HCT116 (cell line): ENCODE measurements around the gene MEF2D. TPM values are rescaled to one million over a fixed set of nuclear protein-coding genes. Genes with fewer than 3 reads are reported as not detected.
A peak's percentile ranks its signal among the peaks of the same experiment; 100 is the strongest.

Experiments
- ATAC-seq: fragments of 200-7000 bp; cut with Tn5 transposase; 2 replicates; pipeline ENCODE4 v1.9.1; 2020; ENCODE audit warnings: mild to moderate bottlenecking, moderate library complexity
- BruUV-seq: library from RNA; stranded (reverse); fragments of 400-500 nt; replicated peaks from 2 replicates; lab custom pipeline; 2021; lab: Mats Ljungman, UMichigan
- CTCF ChIA-PET: fragments of 300-600 bp; sonication (Branson Sonifier 250); formaldehyde crosslinking; loops from one replicate; lab custom pipeline; 2021; ENCODE audit warnings: antibody characterized with exemption; lab: Charles Lee
- POLR2A ChIA-PET: fragments of 300-600, 350-600 bp; sonication (Branson Sonifier 250); formaldehyde crosslinking; loops from one replicate; lab custom pipeline; 2021; ENCODE audit warnings: antibody characterized with exemption; lab: Charles Lee
- RAD21 ChIA-PET, 2 experiments: fragments of 300-600 bp; sonication (Branson Sonifier 250); formaldehyde crosslinking; loops; one replicate each; lab custom pipeline; 2023; ENCODE audit warnings: low total read pairs in 2 of 2; ENCODE audit not compliant: uncharacterized antibody in 2 of 2, unreplicated experiment in 2 of 2, low non-redundant PET in 1 of 2; lab: Charles Lee
- DNase-seq: peaks from one replicate; pipeline ENCODE4 v3.0.0-alpha.2; 2010; ENCODE audit warnings: low read depth, low spot score
- H2AFZ ChIP-seq: fragments of 200-600 bp; shearing (Covaris generic), sonication (generic); 2 replicates; pipeline ENCODE4 v1.6.1; 2017; ENCODE audit warnings: low read depth, mixed run types, mixed read lengths, antibody characterized with exemption, low read length; ENCODE audit not compliant: poor library complexity, severe bottlenecking
- H3K27ac ChIP-seq: 2 replicates; pipeline ENCODE4 v1.5.1; 2012; ENCODE audit warnings: low read depth, low read length
- H3K27me3 ChIP-seq: fragments of 200-600 bp; sonication (generic); 2 replicates; pipeline ENCODE4 v1.6.1; 2016; ENCODE audit warnings: mixed run types, low read length, mixed read lengths; ENCODE audit not compliant: insufficient read depth
- H3K36me3 ChIP-seq, 2 experiments: fragments of 200-500 bp in 1 of 2; fragments of 200-600 bp in 1 of 2; sonication (Bioruptor generic) in 1 of 2; sonication (generic) in 1 of 2; 2 replicates each; pipeline versions ENCODE4 v1.5.1 to v1.6.1; 2014 to 2016; ENCODE audit warnings: low read length in 2 of 2, inconsistent platforms in 1 of 2, mixed read lengths in 1 of 2, mixed run types in 1 of 2; ENCODE audit not compliant: insufficient read depth in 2 of 2, control insufficient read depth in 1 of 2
- H3K4me1 ChIP-seq, 2 experiments: fragments of 200-600 bp in 1 of 2; sonication (generic) in 1 of 2; 2 replicates each; pipeline versions ENCODE4 v1.5.1 to v1.6.1; 2012 to 2017; ENCODE audit warnings: low read length in 2 of 2, inconsistent platforms in 1 of 2, mild to moderate bottlenecking in 1 of 2, mixed read lengths in 1 of 2, mixed run types in 1 of 2, moderate library complexity in 1 of 2; ENCODE audit not compliant: insufficient read depth in 2 of 2, control insufficient read depth in 1 of 2
- H3K4me2 ChIP-seq: fragments of 200-600 bp; sonication (generic); 2 replicates; pipeline ENCODE4 v1.6.1; 2017; ENCODE audit warnings: mixed run types, low read length, mixed read lengths
- H3K4me3 ChIP-seq, 2 experiments: fragments of 200-600 bp in 1 of 2; sonication (generic) in 1 of 2; replicated peaks in 1 of 2; 2 replicates each; pipeline ENCODE4 v1.5.1; 2011 to 2016; ENCODE audit warnings: low read length in 2 of 2, control low read depth in 1 of 2, low read depth in 1 of 2, mild to moderate bottlenecking in 1 of 2, mixed read lengths in 1 of 2, mixed run types in 1 of 2
- H3K79me2 ChIP-seq: fragments of 200-600 bp; sonication (generic); 2 replicates; pipeline ENCODE4 v1.6.1; 2017; ENCODE audit warnings: mild to moderate bottlenecking, mixed run types, low read length, moderate library complexity, mixed read lengths; ENCODE audit not compliant: insufficient read depth
- H3K9ac ChIP-seq: fragments of 200-600 bp; sonication (generic); 2 replicates; pipeline ENCODE4 v1.6.1; 2016; ENCODE audit warnings: low read length, mixed read lengths
- H3K9me2 ChIP-seq: fragments of 200-600 bp; sonication (generic), shearing (Covaris generic); 2 replicates; pipeline ENCODE4 v1.6.1; 2017; ENCODE audit warnings: mixed run types, mild to moderate bottlenecking, moderate library complexity; ENCODE audit not compliant: insufficient read depth
- H3K9me3 ChIP-seq, 2 experiments: fragments of 200-500 bp in 1 of 2; fragments of 200-600 bp in 1 of 2; sonication (Bioruptor generic) in 1 of 2; sonication (generic) in 1 of 2; 2 replicates each; pipeline ENCODE4 v1.6.1; 2014 to 2017; ENCODE audit warnings: low read length in 2 of 2, mixed read lengths in 2 of 2, inconsistent platforms in 1 of 2, low read depth in 1 of 2, mild to moderate bottlenecking in 1 of 2, mixed run types in 1 of 2, moderate library complexity in 1 of 2; ENCODE audit not compliant: control insufficient read depth in 1 of 2, insufficient read depth in 1 of 2
- H4K20me1 ChIP-seq: fragments of 200-600 bp; sonication (generic), shearing (Covaris generic); 2 replicates; pipeline ENCODE4 v1.6.1; 2017; ENCODE audit warnings: mixed run types, mild to moderate bottlenecking, moderate library complexity; ENCODE audit not compliant: insufficient read depth
- FOSL1 ChIP-seq: IDR thresholded peaks from 2 replicates; pipeline ENCODE4 v1.6.1; 2012; ENCODE audit warnings: low read depth
- POLR2AphosphoS5 ChIP-seq: IDR thresholded peaks from 2 replicates; pipeline ENCODE4 v1.6.1; 2011; ENCODE audit warnings: mild to moderate bottlenecking, low read depth, low read length, moderate library complexity
- SIN3A ChIP-seq: IDR thresholded peaks from 2 replicates; pipeline ENCODE4 v1.6.1; 2012; ENCODE audit warnings: low read depth
- TCF7L2 ChIP-seq: IDR thresholded peaks from 2 replicates; pipeline ENCODE4 v1.7.0; 2011; ENCODE audit warnings: borderline replicate concordance, inconsistent platforms; ENCODE audit not compliant: insufficient read depth, insufficient read length; ENCODE audit errors: extremely low read depth
- YY1 ChIP-seq: IDR thresholded peaks from 2 replicates; pipeline ENCODE4 v1.6.1; 2011; ENCODE audit warnings: low read length, low read depth, moderate library complexity, mild to moderate bottlenecking; ENCODE audit not compliant: insufficient replicate concordance; ENCODE audit errors: extremely low read depth
- intact Hi-C: fragments of 100-400 bp; cut with micrococcal nuclease; formaldehyde crosslinking; loops from 2 replicates; pipeline ENCODE4 v1.10.0; 2022
- total RNA-seq: library from RNA; stranded (reverse); gene quantifications from one replicate; pipeline ENCODE4 v1.2.1, GENCODE V29; 2021; ENCODE audit not compliant: unreplicated experiment
- TF ChIP-seq, protein P1 (sequence below): IDR thresholded peaks from 2 replicates; pipeline ENCODE4 v1.6.1; 2012

The MEF2D gene
- total RNA-seq, 1 experiment from 2014 or later, result 44.2 TPM

DNA sequence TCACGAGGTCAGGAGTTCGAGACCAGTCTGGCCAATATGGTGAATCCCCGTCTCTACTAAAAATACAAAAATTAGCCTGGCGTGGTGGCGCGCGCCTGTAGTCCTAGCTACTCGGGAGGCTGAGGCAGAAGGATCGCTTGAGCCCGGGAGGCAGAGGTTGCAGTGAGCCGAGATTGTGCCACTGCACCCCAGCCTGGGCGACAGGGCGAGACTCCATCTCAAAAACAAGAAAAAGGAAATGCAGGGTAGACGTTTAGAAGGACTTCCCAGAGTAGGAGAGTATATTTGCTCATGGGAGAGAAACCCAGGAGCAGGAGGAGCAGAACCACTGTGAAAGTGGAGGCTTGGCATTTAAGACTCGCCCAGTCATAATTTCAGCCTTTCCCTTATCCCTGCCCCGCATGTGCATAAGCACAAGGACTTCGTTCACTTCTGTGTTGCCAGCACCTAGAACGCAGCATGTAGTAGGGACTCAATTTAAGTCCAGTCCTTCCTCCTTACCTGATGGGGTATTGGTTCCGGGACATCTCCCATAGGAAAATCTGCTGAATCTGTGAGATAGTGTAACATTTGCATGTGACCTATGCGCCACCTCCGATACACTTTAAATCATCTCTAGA lies 5.2 kb upstream of the MEF2D start:
- intact Hi-C loops, result loop anchor here (1.0 to 10.0 kb wide), 2 partner anchors 48 to 239 kb away; partner anchors contain the start of gene MRPL24

DNA sequence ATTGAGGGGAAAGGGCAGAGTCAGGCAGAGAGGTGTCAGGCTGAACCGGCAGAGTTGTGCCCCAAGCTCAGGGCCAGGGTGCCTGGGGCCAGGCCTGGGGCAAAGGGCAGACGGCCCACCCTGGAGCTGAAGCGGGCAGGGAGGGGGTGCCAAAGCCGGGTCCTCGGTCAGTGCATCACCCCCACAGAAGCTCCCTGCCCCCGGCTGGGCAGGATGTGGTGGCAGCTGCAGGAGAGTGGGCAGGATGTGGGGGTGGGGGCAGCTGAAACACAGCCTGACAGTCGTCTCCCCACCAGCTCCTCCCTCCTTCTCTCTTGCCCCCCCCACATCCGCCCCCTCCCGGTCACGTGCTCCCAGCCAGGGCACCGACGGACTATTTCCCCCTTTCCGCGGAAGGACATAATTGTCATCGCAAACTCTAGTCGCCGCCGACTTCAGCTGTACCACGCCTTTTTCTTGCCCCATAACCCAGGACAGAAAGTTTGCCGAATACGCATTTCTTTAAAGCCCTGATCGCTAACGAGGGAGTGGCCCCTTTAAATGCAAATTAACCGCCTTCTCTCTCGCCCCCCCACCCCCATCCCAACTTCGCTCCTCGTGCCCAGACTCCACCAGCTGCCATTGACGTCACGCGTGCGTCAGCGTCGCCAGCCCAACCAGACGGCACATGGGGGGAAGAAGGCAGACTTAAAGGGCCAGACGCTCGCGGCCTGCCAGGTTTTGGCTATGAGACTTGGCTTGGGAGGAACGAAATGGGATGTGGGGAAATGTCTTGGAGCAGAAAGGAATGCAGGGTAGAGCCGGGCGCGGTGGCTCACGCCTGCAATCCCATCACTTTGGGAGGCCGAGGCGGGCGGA lies 4.5 kb upstream of the MEF2D start:
- peak; percentile 43 for ATAC-seq
- intact Hi-C loops, result loop anchor here (1.0 to 10.0 kb wide), 2 partner anchors 48 to 240 kb away; partner anchors contain the start of gene MRPL24

More for the DNA sequence above, 5.2 kb upstream of the MEF2D start:
- Histone ChIP-seq H3K79me2 (no peaks in the 10 kb centered on the region), H2AFZ (no peak overlapping the region), H4K20me1 (no peaks in the 10 kb centered on the region), H3K9ac (peak overlapping the region; percentile 97), H3K36me3 (no peaks in the 10 kb centered on the region), H3K4me1 (peaks cover 40 to 63% of the 10 kb centered on the region in 2 experiments), H3K27me3 (no peaks in the 10 kb centered on the region), H3K4me3 (peak overlapping the region in 1 of 2 experiments; percentile 47; a peak in 1 of 4 replicates), H3K4me2 (peak overlapping the region; percentile 93), H3K27ac (peak overlapping the region; percentile 99), H3K9me3 (no peaks in the 10 kb centered on the region), H3K9me2 (no peaks in the 10 kb centered on the region)
- TF ChIP-seq POLR2AphosphoS5 (peak; percentile 9; the same call in 1 of the 2 replicates), FOSL1 (no peak)
- no peak for ATAC-seq
- TSS peak; percentile 56 for BruUV-seq
- no peak for DNase-seq
- POLR2A ChIA-PET, result interaction anchor here (0.9 kb wide), 1 partner anchor 14 kb away, joined by 3 read pairs; no protein-coding TSS in a partner anchor
- CTCF ChIA-PET, result interaction anchor here (0.7 to 2.1 kb wide), 3 partner anchors 12 to 103 kb away, joined by 3 to 4 read pairs (median 4); no protein-coding TSS in a partner anchor
- RAD21 ChIA-PET, result no interaction called here

More for the DNA sequence above, 4.5 kb upstream of the MEF2D start:
- H3K79me2 ChIP-seq, result peaks cover 5% of the 10 kb centered on the region
- peaks cover 40 to 63% of the 10 kb centered on the region in 2 experiments for H3K4me1 ChIP-seq
- H3K27me3 ChIP-seq, result no peaks in the 10 kb centered on the region
- H3K9ac ChIP-seq, result peak overlapping the region; percentile 97
- ChIA-PET RAD21 (no interaction called here), CTCF (interaction anchor here (0.5 to 2.1 kb wide), 6 partner anchors 13 to 146 kb away, joined by 3 to 7 read pairs (median 4); no protein-coding TSS in a partner anchor), POLR2A (interaction anchor here (0.9 to 2.1 kb wide), 3 partner anchors 13 to 156 kb away, joined by 3 to 6 read pairs (median 3); no protein-coding TSS in a partner anchor)
- no peaks in the 10 kb centered on the region for H3K9me3 ChIP-seq
- DNase-seq, result peak; percentile 98
- H3K4me3 ChIP-seq, result peak overlapping the region; percentile 39 to 47
- H3K9me2 ChIP-seq, result no peaks in the 10 kb centered on the region
- TF ChIP-seq TCF7L2 (peak; percentile 8), SIN3A (no peak), POLR2AphosphoS5 (peak; percentile 4), YY1 (peak; percentile 61)
- TF ChIP-seq, protein P1, sequence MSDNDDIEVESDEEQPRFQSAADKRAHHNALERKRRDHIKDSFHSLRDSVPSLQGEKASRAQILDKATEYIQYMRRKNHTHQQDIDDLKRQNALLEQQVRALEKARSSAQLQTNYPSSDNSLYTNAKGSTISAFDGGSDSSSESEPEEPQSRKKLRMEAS, result no peak
- no TSS peak for BruUV-seq
- H3K36me3 ChIP-seq, result no peaks in the 10 kb centered on the region
- no peak overlapping the region for H2AFZ ChIP-seq
- no peaks in the 10 kb centered on the region for H4K20me1 ChIP-seq
- H3K27ac ChIP-seq, result peak overlapping the region; percentile 99
- peak overlapping the region; percentile 93 for H3K4me2 ChIP-seq
